Occipital lobe (tissue), 3 donors: ENCODE measurements around the gene CYP4F11. TPM values are rescaled to one million over a fixed set of nuclear protein-coding genes. Genes with fewer than 3 reads are reported as not detected.
"Not testable (repeated sequence)": the region's sequence is repeated elsewhere in the genome, so short reads cannot be mapped to it uniquely, and the experiment has no call there.

Source experiments
- DNase-seq: peaks from one replicate; lab custom pipeline; 2025; lab: John Stamatoyannopoulos, UW
- small RNA-seq: library from RNA; depleted of rRNA; stranded (forward); fragments of <200 nt; gene quantifications from one replicate; pipeline ENCODE3, GENCODE V24; 2014
- total RNA-seq: library from RNA; depleted of rRNA; stranded (reverse); fragments of >200 nt; gene quantifications from one replicate; pipeline ENCODE4 v1.2.3, GENCODE V29; 2014

The CYP4F11 gene
- total RNA-seq, 1 donor from 2014 or later, result 0.16 TPM

DNA sequence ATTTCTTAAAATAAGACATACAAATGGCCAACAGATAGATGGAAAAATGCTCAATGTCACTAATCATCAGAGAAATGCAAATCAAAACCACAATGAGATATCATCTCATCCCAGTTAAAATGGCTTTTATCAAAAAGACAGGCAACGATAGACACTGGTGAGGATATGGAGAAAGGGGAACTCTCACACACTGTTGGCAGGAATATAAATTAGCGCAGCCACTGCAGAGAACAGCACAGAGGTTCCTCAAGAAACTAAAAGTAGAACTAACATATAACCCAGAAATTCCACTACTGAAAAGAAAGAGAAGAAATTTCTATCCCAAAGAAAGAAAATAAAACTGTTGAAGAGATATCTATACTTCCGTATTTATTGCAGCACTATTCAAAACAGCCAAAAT lies 51.0 kb downstream of the CYP4F11 start:
- DNase-seq, result not testable (repeated sequence)

- DNase-seq, result no peak
These were observed 59.4 kb downstream of the CYP4F11 start for GRCh38 chr19:15874821-15875474.

- not testable (repeated sequence) for DNase-seq
These were observed 60.6 kb downstream of the CYP4F11 start for GRCh38 chr19:15873771-15874170.

DNA sequence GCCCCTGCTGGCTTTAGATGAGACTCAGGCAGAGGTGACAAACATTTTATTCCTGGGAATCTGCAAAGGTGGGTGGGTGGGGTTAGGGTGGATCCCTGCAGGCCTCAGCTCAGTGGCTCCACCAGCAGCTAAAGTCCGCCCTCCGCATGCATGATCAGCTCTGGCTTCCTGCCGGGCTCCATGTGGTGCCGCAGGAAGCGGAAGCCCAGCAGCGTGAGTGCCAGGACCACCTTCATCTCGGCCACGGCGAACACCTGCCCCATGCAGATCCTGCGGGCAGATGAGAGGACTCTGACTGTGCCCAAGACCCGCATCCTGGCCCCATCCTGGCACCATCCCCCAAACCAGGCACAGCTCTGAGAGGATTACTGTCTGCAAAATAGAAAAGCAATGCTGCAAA lies 62.8 kb downstream of the CYP4F11 start:
- no peak for DNase-seq

GRCh38 chr19:15869873-15870272 lies 64.5 kb downstream of the CYP4F11 start:
- no peak for DNase-seq

DNA sequence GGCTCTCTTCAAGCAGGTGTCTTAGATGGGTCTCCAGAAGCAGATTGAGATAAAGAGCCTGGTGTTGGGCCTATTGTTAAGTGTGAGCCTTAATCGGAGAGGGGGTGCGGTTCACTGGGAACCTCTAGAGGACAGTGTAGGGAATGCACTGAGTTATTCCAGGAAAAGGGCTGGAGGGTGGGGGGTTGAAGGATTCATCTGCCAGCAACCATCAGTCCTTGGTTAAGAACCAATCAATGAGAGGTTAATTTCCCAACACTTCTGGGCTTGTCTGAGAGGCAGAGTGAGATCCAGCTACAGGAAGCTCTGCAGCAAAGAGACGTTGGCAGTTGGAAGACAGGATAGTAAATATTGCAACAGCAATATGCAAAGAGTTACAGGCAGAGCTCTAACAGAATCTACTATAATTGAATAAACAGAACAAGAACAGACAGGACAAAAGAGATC lies 65.2 kb downstream of the CYP4F11 start:
- DNase-seq, result no peak

GRCh38 chr19:15866636-15867035 lies 67.7 kb downstream of the CYP4F11 start:
- no peak for DNase-seq

GRCh38 chr19:15864824-15865223 lies 69.5 kb downstream of the CYP4F11 start:
- no peak for DNase-seq

DNA sequence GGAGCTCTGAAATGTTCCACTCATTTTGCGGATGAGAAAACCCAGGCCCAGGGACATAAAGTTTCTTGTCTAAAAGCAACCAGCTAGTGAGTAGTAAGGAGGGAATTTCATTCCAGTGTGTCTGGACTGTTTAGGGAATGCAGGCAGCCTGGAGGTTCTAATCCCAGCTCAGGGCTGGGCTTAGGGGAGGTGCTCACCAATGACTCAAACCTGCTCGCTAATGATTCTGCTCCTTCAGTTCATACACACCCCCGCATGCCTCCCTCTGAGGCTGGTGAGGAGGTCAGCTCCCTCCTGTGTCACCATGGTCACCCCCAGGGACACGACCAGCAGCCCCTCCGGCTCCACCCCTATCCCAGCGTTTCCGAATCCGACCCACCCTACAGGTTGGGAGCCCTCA lies 71.1 kb downstream of the CYP4F11 start:
- no peak for DNase-seq

GRCh38 chr19:15862444-15862843 lies 71.9 kb downstream of the CYP4F11 start:
- DNase-seq, result no peak

Small RNA genes lying within 50 kb of the gene (small RNA-seq; reads per million reads assigned to genes)
- not detected for gene CYP4F36P

Other genes with a start within 250 kb of the CYP4F11 start
- not detected for gene OR10H2, start 206.5 kb downstream of the CYP4F11 start, total RNA-seq
- not detected for gene OR10H3, start 196.5 kb downstream of the CYP4F11 start, total RNA-seq
- gene OR10H5, start 146.9 kb downstream of the CYP4F11 start, total RNA-seq, result not detected
- not detected for gene OR10H1, start 118.9 kb downstream of the CYP4F11 start, total RNA-seq
- gene CYP4F2, start 36.5 kb downstream of the CYP4F11 start, total RNA-seq, result not detected
- not detected for gene OR10H4, start 14.5 kb upstream of the CYP4F11 start, total RNA-seq
- 94.8 TPM for gene TPM4, start 142.0 kb upstream of the CYP4F11 start, total RNA-seq
- gene RAB8A, start 177.4 kb upstream of the CYP4F11 start, total RNA-seq, result 33.7 TPM
- not detected for gene HSH2D, start 209.2 kb upstream of the CYP4F11 start, total RNA-seq
- gene CIB3, start 239.0 kb upstream of the CYP4F11 start, total RNA-seq, result not detected